ENCODE measurements around the gene MEX3D.
"Not testable (repeated sequence)": the region's sequence is repeated elsewhere in the genome, so short reads cannot be mapped to it uniquely, and the experiment has no call there.

MEX3D gene

DNA sequence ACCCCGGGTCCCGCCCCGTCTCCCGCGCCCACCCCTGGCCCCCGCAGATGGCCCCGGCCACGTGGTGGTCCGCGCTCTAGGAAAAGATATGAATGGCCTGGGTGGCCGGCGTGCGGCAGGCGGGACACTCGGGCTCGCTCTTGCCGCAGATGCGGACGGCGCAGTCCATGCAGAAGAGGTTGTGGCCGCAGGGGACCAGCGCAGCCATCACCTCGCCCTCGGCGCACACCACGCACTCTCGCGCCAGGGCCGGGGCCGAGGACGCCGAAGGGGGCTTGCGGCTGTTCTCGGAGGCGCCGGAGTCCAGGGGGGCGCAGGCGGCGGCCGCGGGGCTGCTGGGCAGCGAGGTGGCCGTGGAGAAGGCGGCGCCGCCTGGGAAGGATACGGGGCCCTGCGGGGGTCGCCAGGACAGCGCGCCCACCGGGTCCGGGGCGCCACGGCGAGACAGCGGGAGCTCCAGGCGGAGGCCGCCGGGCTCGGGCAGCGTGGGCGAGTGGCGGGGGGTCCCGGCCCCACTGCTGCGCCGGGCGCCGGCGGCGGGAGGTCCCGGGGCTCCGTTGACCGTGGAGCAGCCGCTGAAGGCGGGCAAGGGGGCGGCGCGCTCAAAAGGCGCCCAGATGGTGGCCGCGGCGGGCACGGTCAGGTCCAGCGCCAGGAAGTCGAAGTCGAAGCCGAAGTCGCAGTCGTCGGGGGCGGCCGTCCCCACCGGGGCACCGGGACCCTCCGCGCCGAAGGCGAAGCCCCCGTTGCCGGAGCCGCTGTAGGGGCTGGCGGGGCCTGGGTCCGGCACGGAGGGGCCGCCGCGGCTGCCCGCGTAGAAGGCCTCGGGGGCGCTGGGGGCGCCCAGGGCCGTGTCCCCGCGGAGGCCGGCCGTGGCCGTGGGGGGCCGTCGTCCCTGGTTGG lies 12.4 kb downstream of the MEX3D start:
- no peak overlapping the region for H3K4me3 ChIP-seq (replicated peaks; ENCODE audit: low read depth, low read length)
- DNase-seq (ENCODE audit: extremely low read depth, low read depth): no peak
- TF ChIP-seq CTCF (IDR thresholded peaks at IDR 0.05; ENCODE audit: low read depth, low read length, missing control alignments): no peak

DNA sequence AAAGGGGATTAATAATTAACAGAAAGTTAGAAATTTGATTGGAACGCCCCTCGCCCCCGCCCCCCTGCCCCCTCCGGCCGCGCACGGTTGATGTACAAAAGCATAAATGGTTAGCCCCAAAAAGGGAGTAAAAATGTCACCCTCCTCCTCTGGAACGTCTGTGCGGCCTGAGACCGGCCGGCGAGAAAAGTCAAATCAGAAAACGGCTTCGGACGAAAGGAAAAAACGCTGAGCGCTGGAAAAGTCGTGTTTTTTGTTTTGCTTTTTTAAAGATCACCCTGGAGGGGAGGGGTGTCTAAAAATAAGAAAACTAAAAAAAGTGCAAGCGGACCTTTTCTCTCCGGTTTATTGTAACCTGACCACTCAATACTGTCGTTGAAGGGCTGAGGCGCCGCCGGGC lies 13.2 kb downstream of the MEX3D start:
- no peak for DNase-seq (ENCODE audit: extremely low read depth, low read depth)
- TF ChIP-seq CTCF (IDR thresholded peaks at IDR 0.05; ENCODE audit: low read depth, low read length, missing control alignments): no peak
- H3K4me3 ChIP-seq (replicated peaks; ENCODE audit: low read depth, low read length): no peak overlapping the region

DNA sequence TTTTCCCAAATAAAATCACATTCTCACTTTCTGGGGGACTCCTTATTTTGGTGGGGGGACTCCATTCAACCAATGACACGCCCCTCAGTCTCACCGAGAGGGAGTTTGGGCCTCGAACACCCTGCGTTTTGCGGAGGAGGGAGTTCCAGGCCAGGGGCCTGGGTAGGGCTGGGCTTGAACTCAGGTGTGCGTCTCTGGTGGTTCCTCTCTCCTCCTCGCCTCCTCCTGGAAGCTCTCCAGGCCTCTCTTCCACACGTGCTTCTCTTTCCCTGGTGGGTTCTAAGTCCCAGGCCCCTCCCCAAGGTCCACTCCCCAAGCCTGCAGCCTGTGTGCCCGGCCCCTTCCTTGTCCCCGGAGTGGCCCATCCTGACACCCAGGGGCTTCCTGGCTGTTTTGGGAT lies 14.7 kb downstream of the MEX3D start:
- H3K4me3 ChIP-seq (replicated peaks; ENCODE audit: low read depth, low read length): no peak overlapping the region
- no peak for TF ChIP-seq CTCF (IDR thresholded peaks at IDR 0.05; ENCODE audit: low read depth, low read length, missing control alignments)
- DNase-seq (ENCODE audit: extremely low read depth, low read depth): no peak

DNA sequence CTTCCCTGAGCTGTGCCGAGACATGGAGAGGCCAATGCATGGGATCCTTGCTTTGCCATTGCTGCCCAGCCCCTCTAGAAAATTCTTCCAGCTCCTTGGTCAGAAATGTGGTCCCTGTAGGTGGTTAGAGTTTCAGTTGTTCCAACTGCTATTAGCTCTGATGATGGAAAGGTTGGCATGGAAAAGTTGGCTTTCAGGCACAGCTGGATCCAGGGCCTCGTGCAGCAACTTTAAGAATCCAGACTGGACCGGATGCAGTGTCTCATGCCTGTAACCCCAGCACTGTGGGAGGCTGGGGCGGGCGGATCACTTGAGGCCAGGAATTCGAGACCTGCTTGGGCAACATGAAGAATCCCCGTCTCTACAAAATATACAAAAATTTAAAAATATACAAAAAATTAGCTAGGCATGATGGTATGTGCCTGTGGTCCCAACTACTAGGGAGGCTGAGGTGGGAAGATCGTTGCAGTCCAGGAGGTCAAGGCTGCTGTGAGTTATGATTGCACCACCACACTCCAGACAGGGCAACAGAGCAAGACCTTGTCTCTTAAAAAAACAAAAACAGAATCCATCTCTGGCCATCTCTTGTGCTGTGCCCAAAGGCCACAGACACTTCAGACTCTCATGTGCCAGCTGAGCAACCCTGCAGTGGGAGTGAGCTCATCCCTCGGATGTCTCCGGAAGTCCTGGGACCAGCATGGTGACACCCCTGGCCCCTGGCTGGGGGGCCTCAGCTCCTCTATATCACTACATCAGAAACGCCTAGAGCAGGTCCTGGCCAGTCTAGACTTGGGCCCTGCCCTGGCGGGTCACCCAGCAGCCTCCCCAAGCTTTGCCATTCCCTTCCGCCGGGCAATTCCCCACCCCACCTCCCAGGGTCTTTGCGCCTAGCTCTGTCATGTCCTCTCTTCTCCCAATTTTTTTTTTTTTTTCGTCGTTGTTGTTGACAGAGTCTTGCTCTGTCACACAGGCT lies 16.8 kb downstream of the MEX3D start:
- TF ChIP-seq CTCF (IDR thresholded peaks at IDR 0.05; ENCODE audit: low read depth, low read length, missing control alignments): no peak
- DNase-seq (ENCODE audit: extremely low read depth, low read depth): no peak
- H3K4me3 ChIP-seq (replicated peaks; ENCODE audit: low read depth, low read length): no peak overlapping the region

- no peak for DNase-seq (ENCODE audit: extremely low read depth, low read depth)
- no peak overlapping the region for H3K4me3 ChIP-seq (replicated peaks; ENCODE audit: low read depth, low read length)
- no peak for TF ChIP-seq CTCF (IDR thresholded peaks at IDR 0.05; ENCODE audit: low read depth, low read length, missing control alignments)
Measured at GRCh38 chr19:1549332-1549945, 18.7 kb downstream of the MEX3D start.

DNA sequence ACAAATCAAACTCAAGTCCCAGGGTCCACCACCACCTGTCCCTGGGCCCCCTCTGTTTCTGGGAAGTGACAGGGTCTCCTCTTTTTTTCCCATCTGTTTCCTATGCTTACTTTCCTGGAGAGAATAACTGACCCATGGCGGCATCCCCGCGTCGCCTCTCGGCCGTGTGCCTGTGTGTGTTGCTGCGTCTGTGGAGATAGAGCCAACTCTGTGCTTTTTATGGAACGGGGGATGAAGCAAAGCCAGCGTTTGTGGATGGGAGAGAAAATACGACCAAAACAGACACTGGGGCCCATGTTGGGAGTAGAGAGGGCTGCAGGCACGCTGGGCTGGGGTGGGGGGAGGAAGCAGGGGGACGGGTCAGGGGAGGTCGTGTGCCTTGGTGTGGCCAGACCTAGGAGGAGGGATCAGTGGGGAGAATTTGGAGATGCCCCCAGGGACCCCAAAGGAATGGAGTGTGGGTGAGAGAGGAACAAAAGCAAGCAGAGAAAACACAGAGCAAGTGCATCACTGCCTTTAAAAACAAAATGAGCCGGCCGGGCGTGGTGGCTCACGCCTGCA lies 27.7 kb downstream of the MEX3D start:
- DNase-seq (ENCODE audit: extremely low read depth, low read depth): no peak
- no peak for TF ChIP-seq CTCF (IDR thresholded peaks at IDR 0.05; ENCODE audit: low read depth, low read length, missing control alignments)
- H3K4me3 ChIP-seq (replicated peaks; ENCODE audit: low read depth, low read length): no peak overlapping the region

- H3K4me3 ChIP-seq (replicated peaks; ENCODE audit: low read depth, low read length): not testable (repeated sequence)
Measured at GRCh38 chr19:1539749-1540148, 28.4 kb downstream of the MEX3D start.

More at GRCh38 chr19:1539749-1540148, 28.4 kb downstream of the MEX3D start:
- DNase-seq (ENCODE audit: extremely low read depth, low read depth): not testable (repeated sequence)

Data from HFF-Myc (cell line).